GM21423 (cell line): ENCODE results near the gene NAPA.

ENCODE experiments used
- ATAC-seq: cut with Tn5 transposase; IDR thresholded peaks from one replicate; pipeline ENCODE4 v1.9.1; 2021; ENCODE audit warnings: mild to moderate bottlenecking, moderate library complexity; ENCODE audit not compliant: unreplicated experiment

Gene NAPA

GRCh38 chr19:47503130-47503825 is 11.6 kb downstream of the NAPA start:
- no peak for ATAC-seq

DNA sequence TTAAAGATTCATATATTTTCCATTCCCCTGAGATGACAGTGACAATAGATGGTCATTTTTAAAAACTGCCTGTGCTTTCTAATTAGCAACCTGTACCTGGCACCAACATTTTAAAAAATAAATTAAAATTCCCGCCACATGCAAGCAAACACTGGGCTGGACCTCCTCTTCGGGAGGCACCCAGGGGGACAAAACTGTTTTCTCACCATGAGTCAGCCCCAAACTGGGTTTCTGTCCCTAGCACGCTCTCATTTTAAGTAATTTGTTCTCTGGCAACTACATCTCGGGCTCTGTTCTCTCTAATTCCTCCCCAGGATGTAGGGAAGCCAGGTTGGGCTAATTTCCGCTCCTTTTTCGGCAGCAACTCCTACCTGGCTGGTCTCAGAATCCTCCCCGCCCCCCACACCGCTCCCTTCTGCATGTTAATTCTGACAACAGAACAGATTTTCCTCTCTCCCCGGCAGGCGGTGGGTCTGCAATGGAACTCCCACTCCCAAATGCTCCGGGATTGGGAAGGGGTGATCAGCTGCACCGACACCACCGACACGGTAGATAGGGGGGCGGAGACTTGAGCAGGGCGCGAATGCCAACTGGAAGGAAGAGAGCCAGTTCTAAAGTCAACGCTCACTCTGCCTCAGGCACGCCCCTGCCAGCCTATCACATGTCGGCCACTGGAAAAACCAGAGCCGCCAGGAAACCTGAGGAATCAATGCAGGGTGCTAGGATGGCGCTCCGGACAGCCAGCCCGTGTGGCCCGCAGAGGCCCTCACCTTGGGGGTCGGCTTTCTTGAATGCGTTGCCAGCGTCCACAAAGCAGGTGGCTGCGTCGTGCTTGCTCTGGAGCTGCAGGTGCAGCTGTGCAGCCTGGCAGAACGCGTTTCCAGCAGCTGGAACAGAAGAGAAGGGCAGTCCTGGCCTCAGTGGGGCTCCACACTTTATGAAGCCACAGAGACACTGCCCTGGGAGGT is 14.7 kb downstream of the NAPA start:
- no peak for ATAC-seq

DNA sequence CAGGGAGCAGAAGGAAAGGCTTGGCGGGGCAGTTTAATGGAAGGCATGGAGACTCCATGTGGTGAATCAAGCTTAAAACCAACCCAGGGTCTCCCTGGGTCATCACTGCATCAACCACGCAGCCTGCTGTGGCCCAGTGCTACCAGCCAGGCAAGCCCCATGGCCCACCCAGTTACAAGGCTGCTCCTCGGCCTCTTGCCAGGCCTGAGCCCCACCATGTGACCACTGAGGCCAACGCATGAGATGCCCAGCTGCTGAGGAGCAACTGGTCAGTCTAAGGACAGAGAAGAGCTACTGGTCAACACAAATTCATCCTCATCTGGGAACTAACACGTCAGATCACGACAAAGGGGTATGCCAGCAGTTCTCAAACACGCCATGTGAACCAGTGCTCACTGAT is 15.5 kb downstream of the NAPA start:
- no peak for ATAC-seq

GRCh38 chr19:47498561-47498960 is 16.3 kb downstream of the NAPA start:
- no peak for ATAC-seq

GRCh38 chr19:47497821-47498520 is 16.9 kb downstream of the NAPA start:
- ATAC-seq = no peak

GRCh38 chr19:47497050-47497766 is 17.7 kb downstream of the NAPA start:
- no peak for ATAC-seq

DNA sequence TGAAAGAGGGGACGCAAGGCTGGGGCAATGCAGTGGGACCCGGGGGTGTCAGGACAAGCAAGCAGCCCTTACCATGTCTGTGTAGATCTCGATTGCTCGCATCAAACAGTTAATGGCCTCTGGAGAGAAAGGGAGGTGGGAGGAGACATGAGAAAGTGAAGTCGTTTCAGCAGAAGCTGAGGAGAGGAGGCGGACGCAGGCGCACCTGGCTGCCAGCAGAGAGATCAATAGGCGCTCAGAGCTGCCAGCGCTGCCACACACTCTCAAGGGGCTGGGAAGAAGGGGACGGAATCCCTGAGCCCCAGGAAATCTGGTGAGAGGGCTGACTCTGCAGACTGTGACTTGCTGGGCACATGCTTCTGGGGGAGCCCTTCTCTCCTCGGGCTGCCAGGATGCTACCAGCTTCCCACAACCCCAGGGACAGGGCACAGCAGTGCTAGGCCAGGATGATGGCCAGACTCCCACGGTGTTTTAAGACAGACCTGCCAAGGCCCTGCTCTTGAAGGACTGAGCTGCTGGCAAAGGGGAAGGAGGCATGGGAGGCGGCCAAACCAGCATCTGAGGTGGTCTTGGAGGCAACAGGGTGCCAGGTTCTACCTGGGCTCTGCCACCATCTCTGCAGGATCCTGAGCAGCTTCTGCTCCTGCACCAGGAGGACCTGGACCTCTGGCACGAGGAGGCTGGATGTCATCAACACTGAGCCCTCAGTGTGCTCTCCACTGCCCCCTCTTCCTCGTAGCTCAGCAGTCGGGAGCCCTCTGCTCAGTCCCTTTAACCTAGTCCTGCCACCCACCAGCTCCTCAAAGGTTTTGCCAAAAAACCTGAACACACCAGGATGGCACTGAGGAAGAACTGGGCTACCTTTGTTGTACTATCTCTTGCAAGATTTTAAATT is 19.1 kb downstream of the NAPA start:
- ATAC-seq = no peak

GRCh38 chr19:47494729-47495128 is 20.1 kb downstream of the NAPA start:
- ATAC-seq = no peak

- ATAC-seq = no peak
Observed at GRCh38 chr19:47494211-47494547, 20.7 kb downstream of the NAPA start.

GRCh38 chr19:47493378-47494210 is 21.3 kb downstream of the NAPA start:
- no peak for ATAC-seq

- no peak for ATAC-seq
Observed at GRCh38 chr19:47492571-47493377, 22.1 kb downstream of the NAPA start.

DNA sequence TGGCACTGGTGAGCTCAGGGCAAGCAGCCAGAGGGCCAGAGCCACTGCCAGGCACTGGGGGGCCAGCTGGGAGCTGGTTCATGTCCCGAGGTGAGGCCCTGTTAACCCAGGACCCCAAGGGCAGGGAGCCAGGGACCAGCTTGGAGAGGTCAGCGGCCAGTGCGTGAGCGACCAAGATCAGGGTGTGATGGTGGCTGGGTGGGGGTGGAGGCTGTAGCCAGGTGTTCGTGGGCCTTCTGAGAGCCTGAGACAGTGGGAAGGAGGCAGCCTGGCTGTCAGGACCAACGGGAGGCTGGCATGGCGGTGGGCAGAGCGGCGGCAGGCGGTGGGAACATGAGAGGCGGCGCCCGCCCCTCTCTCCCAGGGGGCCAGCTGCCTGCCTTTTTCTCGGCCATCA is 22.7 kb downstream of the NAPA start:
- ATAC-seq = no peak

GRCh38 chr19:47491358-47492136 is 23.3 kb downstream of the NAPA start:
- no peak for ATAC-seq

GRCh38 chr19:47490847-47491246 is 24.0 kb downstream of the NAPA start:
- no peak for ATAC-seq

DNA sequence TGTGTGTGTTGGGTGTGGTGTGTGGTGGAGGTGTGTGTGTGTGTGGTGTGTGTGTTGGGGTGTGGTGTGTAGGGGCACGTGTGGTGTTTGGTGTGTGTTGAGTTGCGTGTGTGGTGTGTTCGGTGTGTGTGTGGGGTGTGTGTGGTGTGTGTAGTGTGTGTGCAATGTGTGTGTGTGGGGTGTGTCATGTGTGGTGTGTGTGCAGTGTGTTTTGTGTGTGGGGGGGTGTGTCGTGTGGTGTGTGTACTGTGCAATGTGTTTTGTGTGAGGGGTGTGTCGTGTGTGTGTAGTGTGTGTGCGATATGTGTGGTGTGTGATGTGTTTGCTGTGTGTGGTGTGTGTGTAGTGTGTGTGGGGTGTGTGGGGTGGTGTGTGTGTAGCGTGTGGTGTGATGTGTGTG is 24.8 kb downstream of the NAPA start:
- no peak for ATAC-seq

- ATAC-seq = no peak
Observed at GRCh38 chr19:47489072-47489914, 25.6 kb downstream of the NAPA start.
